ENCODE data around the gene KIAA1549. TPM values are rescaled to one million over a fixed set of nuclear protein-coding genes. Genes with fewer than 3 reads are reported as not detected.

Gene KIAA1549
- total RNA-seq, 1 donor from 2014 or later: 10.8 TPM

DNA sequence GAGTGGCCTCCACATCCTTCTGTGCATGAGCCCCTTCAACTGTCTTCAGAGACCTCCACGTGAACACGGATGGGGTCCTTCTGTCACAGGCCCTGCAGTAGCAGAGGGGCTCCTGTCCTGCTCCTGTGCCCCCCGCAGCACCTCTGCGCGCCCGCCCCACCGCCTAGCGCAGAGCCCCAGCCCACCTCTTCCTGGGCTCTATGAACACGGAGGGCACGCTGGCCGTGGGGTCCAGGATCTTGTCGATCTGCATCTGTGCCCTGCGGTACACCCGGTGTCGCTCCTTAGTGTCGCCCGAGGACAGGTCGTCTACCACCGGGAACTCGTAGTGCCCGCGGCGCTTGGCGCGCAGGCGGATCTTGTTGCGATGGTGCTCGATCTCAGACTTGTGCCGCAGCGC lies 111.8 kb downstream of the KIAA1549 start:
- TF ChIP-seq, protein P1, sequence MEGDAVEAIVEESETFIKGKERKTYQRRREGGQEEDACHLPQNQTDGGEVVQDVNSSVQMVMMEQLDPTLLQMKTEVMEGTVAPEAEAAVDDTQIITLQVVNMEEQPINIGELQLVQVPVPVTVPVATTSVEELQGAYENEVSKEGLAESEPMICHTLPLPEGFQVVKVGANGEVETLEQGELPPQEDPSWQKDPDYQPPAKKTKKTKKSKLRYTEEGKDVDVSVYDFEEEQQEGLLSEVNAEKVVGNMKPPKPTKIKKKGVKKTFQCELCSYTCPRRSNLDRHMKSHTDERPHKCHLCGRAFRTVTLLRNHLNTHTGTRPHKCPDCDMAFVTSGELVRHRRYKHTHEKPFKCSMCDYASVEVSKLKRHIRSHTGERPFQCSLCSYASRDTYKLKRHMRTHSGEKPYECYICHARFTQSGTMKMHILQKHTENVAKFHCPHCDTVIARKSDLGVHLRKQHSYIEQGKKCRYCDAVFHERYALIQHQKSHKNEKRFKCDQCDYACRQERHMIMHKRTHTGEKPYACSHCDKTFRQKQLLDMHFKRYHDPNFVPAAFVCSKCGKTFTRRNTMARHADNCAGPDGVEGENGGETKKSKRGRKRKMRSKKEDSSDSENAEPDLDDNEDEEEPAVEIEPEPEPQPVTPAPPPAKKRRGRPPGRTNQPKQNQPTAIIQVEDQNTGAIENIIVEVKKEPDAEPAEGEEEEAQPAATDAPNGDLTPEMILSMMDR (IDR thresholded peaks at IDR 0.05; ENCODE audit: unreplicated experiment): no peak
- Mint-ChIP-seq H3K9me3 (ENCODE audit: unreplicated experiment) (no peaks in the 10 kb centered on the region), H3K27ac (ENCODE audit: unreplicated experiment) (no peak overlapping the region), H3K4me3 (ENCODE audit: unreplicated experiment) (peak overlapping the region; percentile 48), H3K27me3 (ENCODE audit: unreplicated experiment) (no peaks in the 10 kb centered on the region), H3K4me1 (ENCODE audit: unreplicated experiment) (peaks cover 3% of the 10 kb centered on the region), H3K36me3 (ENCODE audit: low read depth, unreplicated experiment) (peaks cover 21% of the 10 kb centered on the region)
- no peak for DNase-seq (ENCODE audit: low spot score)

DNA sequence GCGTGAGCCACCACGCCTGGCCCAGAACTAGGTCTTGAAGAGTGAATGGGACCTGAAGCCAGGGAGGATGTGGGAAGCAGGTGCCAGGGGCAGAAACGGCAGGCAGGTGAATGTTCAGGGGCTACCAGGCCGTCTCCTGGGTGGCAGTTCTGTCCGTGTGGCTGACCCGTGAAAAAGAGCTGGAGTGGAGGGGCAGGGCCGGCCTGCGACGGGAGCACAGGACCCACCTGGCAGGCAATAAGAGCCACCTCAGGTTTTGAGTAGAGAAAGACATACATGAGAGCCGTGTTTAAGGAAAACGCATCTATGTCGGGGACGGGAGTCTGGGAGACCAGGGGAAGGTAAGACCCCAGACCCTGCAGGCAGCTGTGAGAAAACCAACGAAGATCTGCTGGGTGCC lies 112.5 kb downstream of the KIAA1549 start:
- Mint-ChIP-seq H3K4me1 (ENCODE audit: unreplicated experiment) (peaks cover 6% of the 10 kb centered on the region), H3K27me3 (ENCODE audit: unreplicated experiment) (no peaks in the 10 kb centered on the region), H3K9me3 (ENCODE audit: unreplicated experiment) (no peaks in the 10 kb centered on the region), H3K27ac (ENCODE audit: unreplicated experiment) (no peak overlapping the region), H3K36me3 (ENCODE audit: low read depth, unreplicated experiment) (peaks cover 26% of the 10 kb centered on the region), H3K4me3 (ENCODE audit: unreplicated experiment) (peak overlapping the region; percentile 10)
- TF ChIP-seq, protein P1 (IDR thresholded peaks at IDR 0.05; ENCODE audit: unreplicated experiment): no peak
- DNase-seq (ENCODE audit: low spot score): no peak

- TF ChIP-seq, protein P1 (IDR thresholded peaks at IDR 0.05; ENCODE audit: unreplicated experiment): no peak
- Mint-ChIP-seq H3K27me3 (ENCODE audit: unreplicated experiment) (no peaks in the 10 kb centered on the region), H3K27ac (ENCODE audit: unreplicated experiment) (no peak overlapping the region), H3K36me3 (ENCODE audit: low read depth, unreplicated experiment) (peaks cover 29% of the 10 kb centered on the region), H3K4me3 (ENCODE audit: unreplicated experiment) (no peak overlapping the region), H3K9me3 (ENCODE audit: unreplicated experiment) (no peaks in the 10 kb centered on the region), H3K4me1 (ENCODE audit: unreplicated experiment) (peaks cover 6% of the 10 kb centered on the region)
- DNase-seq (ENCODE audit: low spot score): no peak
These were observed 113.4 kb downstream of the KIAA1549 start for GRCh38 chr7:138867744-138868143.

DNA sequence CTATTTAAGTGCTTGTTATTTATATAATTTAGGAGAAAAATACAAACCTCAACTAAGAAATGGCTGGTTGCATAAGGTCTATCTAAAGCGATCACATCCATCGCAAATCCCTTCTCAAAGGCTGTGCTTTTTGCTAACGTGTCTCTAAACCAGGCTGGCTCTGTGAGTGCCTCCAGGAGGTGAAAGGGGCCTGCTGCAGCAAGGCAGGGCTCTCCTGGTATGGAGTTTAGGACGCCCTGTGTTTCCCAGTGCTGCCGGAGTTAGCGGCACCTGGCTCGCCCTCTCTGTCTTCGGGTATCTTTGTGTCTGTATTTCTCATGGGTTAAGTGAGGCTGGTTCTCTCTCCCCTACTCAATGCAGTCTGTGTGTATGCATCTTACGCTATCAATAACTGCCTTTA lies 114.8 kb downstream of the KIAA1549 start:
- DNase-seq (ENCODE audit: low spot score): no peak
- TF ChIP-seq, protein P1 (IDR thresholded peaks at IDR 0.05; ENCODE audit: unreplicated experiment): no peak
- H3K36me3 Mint-ChIP-seq (ENCODE audit: low read depth, unreplicated experiment): peaks cover 26% of the 10 kb centered on the region

GRCh38 chr7:138865843-138866242 lies 115.3 kb downstream of the KIAA1549 start:
- TF ChIP-seq, protein P1 (IDR thresholded peaks at IDR 0.05; ENCODE audit: unreplicated experiment): peak; percentile 18
- no peak overlapping the region for H3K4me3 Mint-ChIP-seq (ENCODE audit: unreplicated experiment)
- H3K27ac Mint-ChIP-seq (ENCODE audit: unreplicated experiment): no peak overlapping the region
- peaks cover 6% of the 10 kb centered on the region for H3K4me1 Mint-ChIP-seq (ENCODE audit: unreplicated experiment)
- DNase-seq (ENCODE audit: low spot score): no peak
- no peaks in the 10 kb centered on the region for H3K27me3 Mint-ChIP-seq (ENCODE audit: unreplicated experiment)
- peaks cover 22% of the 10 kb centered on the region for H3K36me3 Mint-ChIP-seq (ENCODE audit: low read depth, unreplicated experiment)
- no peaks in the 10 kb centered on the region for H3K9me3 Mint-ChIP-seq (ENCODE audit: unreplicated experiment)

More for the DNA sequence above, 114.8 kb downstream of the KIAA1549 start:
- no peaks in the 10 kb centered on the region for H3K9me3 Mint-ChIP-seq (ENCODE audit: unreplicated experiment)
- peaks cover 6% of the 10 kb centered on the region for H3K4me1 Mint-ChIP-seq (ENCODE audit: unreplicated experiment)
- no peak overlapping the region for H3K27ac Mint-ChIP-seq (ENCODE audit: unreplicated experiment)
- no peaks in the 10 kb centered on the region for H3K27me3 Mint-ChIP-seq (ENCODE audit: unreplicated experiment)
- H3K4me3 Mint-ChIP-seq (ENCODE audit: unreplicated experiment): no peak overlapping the region

Data from endothelial cell (in vitro differentiated cells).